ENCODE data around the gene CSAG2.

The CSAG2 gene

DNA sequence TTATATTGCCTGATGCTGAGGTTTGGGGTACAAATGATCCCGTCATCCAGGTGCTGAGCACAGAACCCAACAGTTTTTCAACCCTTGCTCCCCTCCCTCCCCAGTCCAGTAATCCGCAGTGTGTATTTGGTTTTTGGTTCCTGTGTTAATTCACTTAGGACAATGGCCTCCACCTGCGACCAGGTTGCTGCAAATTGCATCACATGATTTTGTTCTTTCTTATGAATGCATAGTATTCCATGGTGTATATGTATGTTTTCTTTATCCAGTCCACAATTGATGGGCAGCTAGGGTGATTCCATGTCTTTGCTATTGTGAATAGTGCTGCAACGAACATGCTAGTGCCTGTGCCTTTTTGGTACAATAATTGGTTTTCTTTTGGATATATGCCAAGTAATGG lies 46.0 kb downstream of the CSAG2 start:
- DNase-seq (ENCODE audit: low spot score): no peak

DNA sequence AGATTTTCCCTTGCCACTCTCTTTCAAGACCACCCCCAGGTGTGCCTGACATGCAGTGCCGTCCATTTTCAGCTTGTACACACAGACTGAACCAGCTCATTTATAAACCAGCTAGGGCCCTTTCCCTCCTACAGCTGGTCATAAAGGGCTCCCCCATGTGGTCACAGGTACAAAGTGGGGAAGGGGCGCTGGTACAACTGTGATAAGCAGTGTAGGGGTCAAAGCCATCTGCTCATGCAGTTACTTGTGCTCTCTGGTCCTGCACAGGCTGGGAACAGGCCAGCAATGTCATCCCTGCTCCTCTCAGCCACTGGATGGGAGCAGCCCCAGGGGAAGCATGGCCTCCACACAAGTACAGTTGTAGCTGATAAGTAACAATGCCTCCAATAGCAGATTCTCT lies 50.8 kb downstream of the CSAG2 start:
- no peak for DNase-seq (ENCODE audit: low spot score)

All from activated CD4-positive, alpha-beta T cell treated with anti-CD3 and anti-CD28 coated beads, Interleukin-2, Interleukin-4, amounts not matched to agents 100 ng/mL and 50 ng/mL, durations not matched to agents 16 hours and 8 hours (primary cell).